Measurements from ENCODE around the gene NAA35.

GRCh38 chr9:85941622-85941940 lies 635 bp downstream of the NAA35 start:
- TF ChIP-seq EZH2phosphoT487 (IDR thresholded peaks at IDR 0.05; ENCODE audit: insufficient read depth, low read depth) (no peak), EZH2 (IDR thresholded peaks at IDR 0.05; ENCODE audit: insufficient read depth, poor library complexity, severe bottlenecking) (no peak)

All from GM23248 (cell line).